HCT116 (cell line): ENCODE results near the gene HOXC13. TPM values are rescaled to one million over a fixed set of nuclear protein-coding genes. Genes with fewer than 3 reads are reported as not detected.

Experiments
- ATAC-seq: fragments of 200-7000 bp; cut with Tn5 transposase; 2 replicates; pipeline ENCODE4 v1.9.1; 2020; ENCODE audit warnings: mild to moderate bottlenecking, moderate library complexity
- BruUV-seq: library from RNA; stranded (reverse); fragments of 400-500 nt; replicated peaks from 2 replicates; lab custom pipeline; 2021; lab: Mats Ljungman, UMichigan
- CTCF ChIA-PET: fragments of 300-600 bp; sonication (Branson Sonifier 250); formaldehyde crosslinking; loops from one replicate; lab custom pipeline; 2021; ENCODE audit warnings: antibody characterized with exemption; lab: Charles Lee
- POLR2A ChIA-PET: fragments of 300-600, 350-600 bp; sonication (Branson Sonifier 250); formaldehyde crosslinking; loops from one replicate; lab custom pipeline; 2021; ENCODE audit warnings: antibody characterized with exemption; lab: Charles Lee
- RAD21 ChIA-PET, 2 experiments: fragments of 300-600 bp; sonication (Branson Sonifier 250); formaldehyde crosslinking; loops; one replicate each; lab custom pipeline; 2023; ENCODE audit warnings: low total read pairs in 2 of 2; ENCODE audit not compliant: uncharacterized antibody in 2 of 2, unreplicated experiment in 2 of 2, low non-redundant PET in 1 of 2; lab: Charles Lee
- DNase-seq: peaks from one replicate; pipeline ENCODE4 v3.0.0-alpha.2; 2010; ENCODE audit warnings: low read depth, low spot score
- H2AFZ ChIP-seq: fragments of 200-600 bp; shearing (Covaris generic), sonication (generic); 2 replicates; pipeline ENCODE4 v1.6.1; 2017; ENCODE audit warnings: low read depth, mixed run types, mixed read lengths, antibody characterized with exemption, low read length; ENCODE audit not compliant: poor library complexity, severe bottlenecking
- H3K27ac ChIP-seq: 2 replicates; pipeline ENCODE4 v1.5.1; 2012; ENCODE audit warnings: low read depth, low read length
- H3K27me3 ChIP-seq: fragments of 200-600 bp; sonication (generic); 2 replicates; pipeline ENCODE4 v1.6.1; 2016; ENCODE audit warnings: mixed run types, low read length, mixed read lengths; ENCODE audit not compliant: insufficient read depth
- H3K36me3 ChIP-seq, 2 experiments: fragments of 200-500 bp in 1 of 2; fragments of 200-600 bp in 1 of 2; sonication (Bioruptor generic) in 1 of 2; sonication (generic) in 1 of 2; 2 replicates each; pipeline versions ENCODE4 v1.5.1 to v1.6.1; 2014 to 2016; ENCODE audit warnings: low read length in 2 of 2, inconsistent platforms in 1 of 2, mixed read lengths in 1 of 2, mixed run types in 1 of 2; ENCODE audit not compliant: insufficient read depth in 2 of 2, control insufficient read depth in 1 of 2
- H3K4me1 ChIP-seq, 2 experiments: fragments of 200-600 bp in 1 of 2; sonication (generic) in 1 of 2; 2 replicates each; pipeline versions ENCODE4 v1.5.1 to v1.6.1; 2012 to 2017; ENCODE audit warnings: low read length in 2 of 2, inconsistent platforms in 1 of 2, mild to moderate bottlenecking in 1 of 2, mixed read lengths in 1 of 2, mixed run types in 1 of 2, moderate library complexity in 1 of 2; ENCODE audit not compliant: insufficient read depth in 2 of 2, control insufficient read depth in 1 of 2
- H3K4me2 ChIP-seq: fragments of 200-600 bp; sonication (generic); 2 replicates; pipeline ENCODE4 v1.6.1; 2017; ENCODE audit warnings: mixed run types, low read length, mixed read lengths
- H3K4me3 ChIP-seq, 2 experiments: fragments of 200-600 bp in 1 of 2; sonication (generic) in 1 of 2; replicated peaks in 1 of 2; 2 replicates each; pipeline ENCODE4 v1.5.1; 2011 to 2016; ENCODE audit warnings: low read length in 2 of 2, control low read depth in 1 of 2, low read depth in 1 of 2, mild to moderate bottlenecking in 1 of 2, mixed read lengths in 1 of 2, mixed run types in 1 of 2
- H3K79me2 ChIP-seq: fragments of 200-600 bp; sonication (generic); 2 replicates; pipeline ENCODE4 v1.6.1; 2017; ENCODE audit warnings: mild to moderate bottlenecking, mixed run types, low read length, moderate library complexity, mixed read lengths; ENCODE audit not compliant: insufficient read depth
- H3K9ac ChIP-seq: fragments of 200-600 bp; sonication (generic); 2 replicates; pipeline ENCODE4 v1.6.1; 2016; ENCODE audit warnings: low read length, mixed read lengths
- H3K9me2 ChIP-seq: fragments of 200-600 bp; sonication (generic), shearing (Covaris generic); 2 replicates; pipeline ENCODE4 v1.6.1; 2017; ENCODE audit warnings: mixed run types, mild to moderate bottlenecking, moderate library complexity; ENCODE audit not compliant: insufficient read depth
- H3K9me3 ChIP-seq, 2 experiments: fragments of 200-500 bp in 1 of 2; fragments of 200-600 bp in 1 of 2; sonication (Bioruptor generic) in 1 of 2; sonication (generic) in 1 of 2; 2 replicates each; pipeline ENCODE4 v1.6.1; 2014 to 2017; ENCODE audit warnings: low read length in 2 of 2, mixed read lengths in 2 of 2, inconsistent platforms in 1 of 2, low read depth in 1 of 2, mild to moderate bottlenecking in 1 of 2, mixed run types in 1 of 2, moderate library complexity in 1 of 2; ENCODE audit not compliant: control insufficient read depth in 1 of 2, insufficient read depth in 1 of 2
- H4K20me1 ChIP-seq: fragments of 200-600 bp; sonication (generic), shearing (Covaris generic); 2 replicates; pipeline ENCODE4 v1.6.1; 2017; ENCODE audit warnings: mixed run types, mild to moderate bottlenecking, moderate library complexity; ENCODE audit not compliant: insufficient read depth
- CEBPB ChIP-seq: IDR thresholded peaks from 2 replicates; pipeline ENCODE4 v1.6.1; 2012; ENCODE audit warnings: low read depth
- EGR1 ChIP-seq: IDR thresholded peaks from 2 replicates; pipeline ENCODE4 v1.6.1; 2012; ENCODE audit warnings: low read depth
- EZH2 ChIP-seq: fragments of 200-600 bp; sonication (generic); IDR thresholded peaks from 2 replicates; pipeline ENCODE4 v1.6.1; 2017; ENCODE audit warnings: antibody characterized with exemption, mixed run types
- EZH2phosphoT487 ChIP-seq: fragments of 200-600 bp; IDR thresholded peaks from 2 replicates; pipeline ENCODE4 v1.6.1; 2018; ENCODE audit warnings: antibody characterized with exemption, borderline replicate concordance
- FOSL1 ChIP-seq: IDR thresholded peaks from 2 replicates; pipeline ENCODE4 v1.6.1; 2012; ENCODE audit warnings: low read depth
- JUND ChIP-seq: IDR thresholded peaks from 2 replicates; pipeline ENCODE4 v1.6.1; 2012
- POLR2A ChIP-seq: IDR thresholded peaks from 2 replicates; pipeline ENCODE4 v1.7.0; 2011; ENCODE audit warnings: borderline replicate concordance; ENCODE audit not compliant: insufficient read depth, insufficient read length; ENCODE audit errors: extremely low read depth
- POLR2AphosphoS5 ChIP-seq: IDR thresholded peaks from 2 replicates; pipeline ENCODE4 v1.6.1; 2011; ENCODE audit warnings: mild to moderate bottlenecking, low read depth, low read length, moderate library complexity
- REST ChIP-seq: IDR thresholded peaks from 2 replicates; pipeline ENCODE4 v1.6.1; 2012; ENCODE audit warnings: low read depth
- SIN3A ChIP-seq: IDR thresholded peaks from 2 replicates; pipeline ENCODE4 v1.6.1; 2012; ENCODE audit warnings: low read depth
- SRF ChIP-seq: IDR thresholded peaks from 2 replicates; pipeline ENCODE4 v1.6.1; 2012; ENCODE audit warnings: low read depth
- YY1 ChIP-seq: IDR thresholded peaks from 2 replicates; pipeline ENCODE4 v1.6.1; 2011; ENCODE audit warnings: low read length, low read depth, moderate library complexity, mild to moderate bottlenecking; ENCODE audit not compliant: insufficient replicate concordance; ENCODE audit errors: extremely low read depth
- ZFX ChIP-seq: fragments of 450-650 bp; IDR thresholded peaks from 2 replicates; pipeline ENCODE4 v1.6.1; 2017
- ZNF274 ChIP-seq: fragments of 200-500 bp; sonication (Bioruptor generic); IDR thresholded peaks from 2 replicates; pipeline ENCODE4 v1.6.1; 2014; ENCODE audit warnings: mild to moderate bottlenecking, low read depth, low read length, inconsistent platforms
- intact Hi-C: fragments of 100-400 bp; cut with micrococcal nuclease; formaldehyde crosslinking; loops from 2 replicates; pipeline ENCODE4 v1.10.0; 2022
- total RNA-seq: library from RNA; stranded (reverse); gene quantifications from one replicate; pipeline ENCODE4 v1.2.1, GENCODE V29; 2021; ENCODE audit not compliant: unreplicated experiment
- TF ChIP-seq, protein P1 (sequence below), 3 experiments: fragments of 200-600 bp in 1 of 3; sonication (generic) in 1 of 3; IDR thresholded peaks in 2 of 3; conservative IDR thresholded peaks in 1 of 3; 2 replicates each; pipeline ENCODE4 v1.5.1; 2012 to 2017; ENCODE audit warnings: low read depth in 2 of 3, low read length in 2 of 3, antibody characterized with exemption in 1 of 3, borderline replicate concordance in 1 of 3, control low read depth in 1 of 3, mild to moderate bottlenecking in 1 of 3, mixed read lengths in 1 of 3, mixed run types in 1 of 3, moderate library complexity in 1 of 3; ENCODE audit not compliant: insufficient read depth in 1 of 3
- TF ChIP-seq, protein P2 (sequence below): IDR thresholded peaks from 2 replicates; pipeline ENCODE4 v1.6.1; 2012
- TF ChIP-seq, protein P3 (sequence below): IDR thresholded peaks from 2 replicates; pipeline ENCODE4 v1.6.1; 2012

Gene HOXC13
- total RNA-seq, 1 experiment from 2014 or later = 3.8 TPM

GRCh38 chr12:53951577-53952334 lies 13.1 kb downstream of the HOXC13 start:
- no peak overlapping the region for H3K9ac ChIP-seq
- POLR2A ChIA-PET = no interaction called here
- peak overlapping the region; percentile 99 for H2AFZ ChIP-seq
- H3K79me2 ChIP-seq = no peaks in the 10 kb centered on the region
- ATAC-seq = no peak
- no TSS peak for BruUV-seq
- DNase-seq = no peak
- H3K9me2 ChIP-seq = no peaks in the 10 kb centered on the region
- intact Hi-C loops = no loop called here
- H4K20me1 ChIP-seq = no peaks in the 10 kb centered on the region
- H3K4me3 ChIP-seq = no peak overlapping the region
- no peak overlapping the region for H3K4me2 ChIP-seq
- TF ChIP-seq YY1 (no peak), POLR2A (no peak), EZH2 (no peak), SRF (no peak), ZFX (no peak), SIN3A (no peak), EZH2phosphoT487 (no peak), JUND (no peak), REST (no peak), ZNF274 (no peak), FOSL1 (no peak), POLR2AphosphoS5 (no peak), CEBPB (no peak), EGR1 (no peak)
- TF ChIP-seq, protein P1, sequence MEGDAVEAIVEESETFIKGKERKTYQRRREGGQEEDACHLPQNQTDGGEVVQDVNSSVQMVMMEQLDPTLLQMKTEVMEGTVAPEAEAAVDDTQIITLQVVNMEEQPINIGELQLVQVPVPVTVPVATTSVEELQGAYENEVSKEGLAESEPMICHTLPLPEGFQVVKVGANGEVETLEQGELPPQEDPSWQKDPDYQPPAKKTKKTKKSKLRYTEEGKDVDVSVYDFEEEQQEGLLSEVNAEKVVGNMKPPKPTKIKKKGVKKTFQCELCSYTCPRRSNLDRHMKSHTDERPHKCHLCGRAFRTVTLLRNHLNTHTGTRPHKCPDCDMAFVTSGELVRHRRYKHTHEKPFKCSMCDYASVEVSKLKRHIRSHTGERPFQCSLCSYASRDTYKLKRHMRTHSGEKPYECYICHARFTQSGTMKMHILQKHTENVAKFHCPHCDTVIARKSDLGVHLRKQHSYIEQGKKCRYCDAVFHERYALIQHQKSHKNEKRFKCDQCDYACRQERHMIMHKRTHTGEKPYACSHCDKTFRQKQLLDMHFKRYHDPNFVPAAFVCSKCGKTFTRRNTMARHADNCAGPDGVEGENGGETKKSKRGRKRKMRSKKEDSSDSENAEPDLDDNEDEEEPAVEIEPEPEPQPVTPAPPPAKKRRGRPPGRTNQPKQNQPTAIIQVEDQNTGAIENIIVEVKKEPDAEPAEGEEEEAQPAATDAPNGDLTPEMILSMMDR (IDR thresholded peaks at IDR 0.05 in 2 of 3, conservative IDR thresholded peaks at IDR 0.05 in 1 of 3; ENCODE audit: borderline replicate concordance in 1 of 3, insufficient read depth in 1 of 3, low read depth in 2 of 3, low read length in 2 of 3) = no peak
- TF ChIP-seq, protein P2, sequence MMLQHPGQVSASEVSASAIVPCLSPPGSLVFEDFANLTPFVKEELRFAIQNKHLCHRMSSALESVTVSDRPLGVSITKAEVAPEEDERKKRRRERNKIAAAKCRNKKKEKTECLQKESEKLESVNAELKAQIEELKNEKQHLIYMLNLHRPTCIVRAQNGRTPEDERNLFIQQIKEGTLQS = no peak
- TF ChIP-seq, protein P3, sequence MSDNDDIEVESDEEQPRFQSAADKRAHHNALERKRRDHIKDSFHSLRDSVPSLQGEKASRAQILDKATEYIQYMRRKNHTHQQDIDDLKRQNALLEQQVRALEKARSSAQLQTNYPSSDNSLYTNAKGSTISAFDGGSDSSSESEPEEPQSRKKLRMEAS = no peak
- RAD21 ChIA-PET = interaction anchor here in 1 of 2 experiments (0.6 kb wide), 1 partner anchor 87 kb away, joined by 3 read pairs; no protein-coding TSS in a partner anchor
- H3K4me1 ChIP-seq = peaks cover 12 to 15% of the 10 kb centered on the region in 2 experiments
- H3K9me3 ChIP-seq = no peaks in the 10 kb centered on the region
- CTCF ChIA-PET = no interaction called here
- no peak overlapping the region for H3K27ac ChIP-seq
- H3K36me3 ChIP-seq = no peaks in the 10 kb centered on the region
- no peaks in the 10 kb centered on the region for H3K27me3 ChIP-seq
